GM10266 (cell line): Measurements from ENCODE around the gene OTULIN.

Source experiments
- DNase-seq: peaks from one replicate; pipeline ENCODE4 v3.0.0; 2012; ENCODE audit errors: extremely low spot score
- TF ChIP-seq, protein P1 (sequence below): IDR thresholded peaks from 2 replicates; pipeline ENCODE4 v1.5.1; 2012; ENCODE audit warnings: mild to moderate bottlenecking, low read depth; ENCODE audit not compliant: control insufficient read depth, insufficient read depth; ENCODE audit errors: missing control alignments

Gene OTULIN

GRCh38 chr5:14662721-14663260, 1.7 kb upstream of the OTULIN start:
- TF ChIP-seq, protein P1, sequence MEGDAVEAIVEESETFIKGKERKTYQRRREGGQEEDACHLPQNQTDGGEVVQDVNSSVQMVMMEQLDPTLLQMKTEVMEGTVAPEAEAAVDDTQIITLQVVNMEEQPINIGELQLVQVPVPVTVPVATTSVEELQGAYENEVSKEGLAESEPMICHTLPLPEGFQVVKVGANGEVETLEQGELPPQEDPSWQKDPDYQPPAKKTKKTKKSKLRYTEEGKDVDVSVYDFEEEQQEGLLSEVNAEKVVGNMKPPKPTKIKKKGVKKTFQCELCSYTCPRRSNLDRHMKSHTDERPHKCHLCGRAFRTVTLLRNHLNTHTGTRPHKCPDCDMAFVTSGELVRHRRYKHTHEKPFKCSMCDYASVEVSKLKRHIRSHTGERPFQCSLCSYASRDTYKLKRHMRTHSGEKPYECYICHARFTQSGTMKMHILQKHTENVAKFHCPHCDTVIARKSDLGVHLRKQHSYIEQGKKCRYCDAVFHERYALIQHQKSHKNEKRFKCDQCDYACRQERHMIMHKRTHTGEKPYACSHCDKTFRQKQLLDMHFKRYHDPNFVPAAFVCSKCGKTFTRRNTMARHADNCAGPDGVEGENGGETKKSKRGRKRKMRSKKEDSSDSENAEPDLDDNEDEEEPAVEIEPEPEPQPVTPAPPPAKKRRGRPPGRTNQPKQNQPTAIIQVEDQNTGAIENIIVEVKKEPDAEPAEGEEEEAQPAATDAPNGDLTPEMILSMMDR: no peak
- no peak for DNase-seq

DNA sequence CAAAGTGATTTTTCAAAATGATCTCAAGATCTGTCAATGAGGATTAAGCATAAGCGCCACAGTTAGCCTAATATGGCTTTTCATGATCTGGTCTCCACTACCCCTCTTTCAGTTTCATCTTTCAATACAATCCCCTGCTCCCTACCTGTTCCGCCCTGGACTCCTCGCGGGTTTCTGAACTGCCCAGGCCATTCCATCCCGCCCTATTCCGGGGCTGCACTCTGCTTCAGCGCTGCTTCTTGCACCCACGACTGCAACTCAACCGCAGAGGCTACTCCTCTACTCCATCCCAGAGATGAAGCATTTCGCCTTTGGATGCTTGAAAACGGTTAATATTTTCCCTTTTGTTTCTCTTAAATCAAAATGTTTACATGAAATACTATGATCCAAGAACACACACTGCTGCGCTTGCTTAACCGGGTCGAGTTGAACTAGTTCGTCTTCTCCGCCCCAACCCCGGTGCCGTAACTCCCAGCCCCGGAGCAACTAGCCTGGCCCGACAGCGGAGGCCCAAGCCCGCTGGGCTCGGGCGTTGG, 716 bp upstream of the OTULIN start:
- peak; percentile 69 for DNase-seq
- TF ChIP-seq, protein P1: no peak

DNA sequence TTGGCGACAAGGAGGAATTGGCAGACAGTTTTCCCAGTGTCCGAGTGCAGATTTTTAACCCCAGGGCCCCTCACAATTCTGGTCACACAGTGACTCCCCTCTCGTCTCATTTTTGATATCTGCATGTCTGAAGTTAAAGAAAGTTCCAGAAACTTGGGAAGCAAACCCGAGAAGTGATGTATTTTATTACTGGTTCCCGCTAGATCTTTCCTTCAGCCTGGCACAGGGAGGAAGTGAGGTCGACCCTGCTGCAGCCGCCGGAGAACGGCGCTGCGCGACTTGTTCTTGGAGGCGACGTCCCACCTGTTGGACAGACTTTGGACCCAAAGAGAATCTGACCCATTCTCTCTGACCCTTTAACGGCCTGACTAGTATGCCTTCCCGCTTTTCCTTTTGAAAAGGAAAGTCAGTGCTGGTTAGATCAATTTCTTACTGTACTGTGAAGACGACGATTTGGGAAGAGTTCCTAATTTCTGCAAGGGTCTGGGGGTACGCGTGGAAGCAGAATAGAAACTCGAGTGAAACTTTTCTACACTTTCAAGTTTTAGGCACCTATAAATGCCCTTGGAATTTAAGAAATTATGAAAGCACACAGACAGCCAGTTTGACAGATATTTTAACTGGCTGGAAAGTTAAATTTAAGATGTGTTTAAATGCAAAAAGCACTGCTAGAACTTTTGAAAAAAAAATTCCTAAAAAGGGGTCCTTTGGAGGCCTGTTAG, 744 bp downstream of the OTULIN start:
- TF ChIP-seq, protein P1: peak; percentile 41
- DNase-seq: peak; percentile 34

DNA sequence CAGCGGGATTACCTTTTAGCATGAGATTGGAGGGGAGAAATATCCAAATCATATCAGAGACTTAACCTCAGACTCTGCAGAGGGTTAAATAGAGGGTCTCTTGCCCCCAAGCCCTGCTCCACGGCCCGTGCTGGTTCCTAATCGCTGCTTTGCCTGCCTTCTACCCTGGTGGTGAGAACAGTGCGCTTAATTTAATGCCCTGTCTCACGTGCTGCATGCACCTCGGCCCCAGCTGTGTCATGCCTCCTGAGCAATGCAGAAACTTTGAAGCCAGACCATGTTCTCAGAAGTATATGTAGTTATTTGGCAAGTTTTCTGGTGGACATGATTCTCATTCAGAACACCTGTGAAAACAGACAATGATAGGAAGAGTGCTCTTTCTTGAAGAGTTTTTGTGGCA, 1.4 kb downstream of the OTULIN start:
- DNase-seq: peak; percentile 58
- TF ChIP-seq, protein P1: no peak

GRCh38 chr5:14666357-14666756, 1.8 kb downstream of the OTULIN start:
- TF ChIP-seq, protein P1: no peak
- no peak for DNase-seq

DNA sequence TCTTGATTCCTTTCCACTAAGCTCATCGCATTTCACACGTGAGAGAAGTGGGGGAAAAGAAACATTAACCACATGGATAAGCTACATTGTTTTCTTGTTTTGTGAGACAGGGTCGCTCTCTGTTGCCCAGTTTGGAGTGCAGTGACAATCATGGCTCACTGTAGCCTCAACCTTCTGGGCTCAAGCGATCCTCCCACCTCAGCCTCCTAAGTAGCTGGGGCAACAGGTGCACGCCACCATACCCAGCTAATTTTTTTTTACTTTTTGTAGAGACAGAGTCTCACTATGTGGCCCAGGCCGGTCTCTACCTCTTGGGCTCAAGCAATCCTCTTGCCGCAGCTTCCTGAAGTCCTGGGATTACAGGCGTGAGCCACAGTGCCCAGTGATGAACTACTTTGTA, 2.8 kb downstream of the OTULIN start:
- no peak for DNase-seq
- TF ChIP-seq, protein P1: no peak

- no peak for DNase-seq
- TF ChIP-seq, protein P1: no peak
Observed at GRCh38 chr5:14667770-14668169, 3.3 kb downstream of the OTULIN start.
